Osteoblast (primary cell): Measurements from ENCODE around the gene SLC36A3. TPM values are rescaled to one million over a fixed set of nuclear protein-coding genes. Genes with fewer than 3 reads are reported as not detected.
A peak's percentile ranks its signal among the peaks of the same experiment; 100 is the strongest.

ENCODE experiments used
- DNase-seq: peaks from one replicate; pipeline ENCODE4 v3.0.0; 2011; ENCODE audit warnings: low spot score, mixed read lengths; ENCODE audit not compliant: insufficient read length; ENCODE audit errors: missing footprints
- H2AFZ ChIP-seq: 2 replicates; pipeline ENCODE4 v1.6.0; 2011; ENCODE audit warnings: mild to moderate bottlenecking, low read length
- H3K27ac ChIP-seq: 2 replicates; pipeline ENCODE4 v1.5.1; 2011; ENCODE audit warnings: mild to moderate bottlenecking, low read depth, low read length, moderate library complexity
- H3K27me3 ChIP-seq: 2 replicates; pipeline ENCODE4 v1.6.0; 2012; ENCODE audit warnings: mild to moderate bottlenecking, control low read depth, inconsistent platforms, low read length, moderate library complexity; ENCODE audit not compliant: insufficient read depth
- H3K36me3 ChIP-seq: 2 replicates; pipeline ENCODE4 v1.5.1; 2011; ENCODE audit warnings: mild to moderate bottlenecking, low read length, control low read depth, moderate library complexity; ENCODE audit not compliant: insufficient read depth
- H3K4me1 ChIP-seq: 2 replicates; pipeline ENCODE4 v1.5.1; 2011; ENCODE audit warnings: mild to moderate bottlenecking, low read length, control low read depth, moderate library complexity; ENCODE audit not compliant: insufficient read depth
- H3K4me2 ChIP-seq: 2 replicates; pipeline ENCODE4 v1.6.0; 2011; ENCODE audit warnings: mild to moderate bottlenecking, low read length; ENCODE audit not compliant: insufficient read depth
- H3K4me3 ChIP-seq: fragments of 200-600 bp; sonication (generic); 3 replicates; pipeline ENCODE4 v1.5.1; 2012; ENCODE audit warnings: mild to moderate bottlenecking, low read length, inconsistent platforms; ENCODE audit not compliant: insufficient read depth
- H3K79me2 ChIP-seq: 2 replicates; pipeline ENCODE4 v1.6.0; 2012; ENCODE audit warnings: mild to moderate bottlenecking, low read length, control low read depth, inconsistent platforms; ENCODE audit not compliant: insufficient read depth
- H3K9me3 ChIP-seq: 2 replicates; pipeline ENCODE4 v1.5.1; 2011; ENCODE audit warnings: low read depth, low read length, control low read depth
- H4K20me1 ChIP-seq: 2 replicates; pipeline ENCODE4 v1.6.0; 2012; ENCODE audit warnings: mild to moderate bottlenecking, low read length, control low read depth; ENCODE audit not compliant: insufficient read depth
- total RNA-seq: library from RNA; depleted of rRNA; stranded (reverse); fragments of >200 nt; gene quantifications from 2 replicates; pipeline ENCODE4 v1.2.3, GENCODE V29; 2012
- TF ChIP-seq, protein P1 (sequence below): IDR thresholded peaks from 2 replicates; pipeline ENCODE4 v1.5.1; 2011; ENCODE audit warnings: mild to moderate bottlenecking, low read depth, low read length, moderate library complexity; ENCODE audit errors: extremely low read depth

Gene SLC36A3
- total RNA-seq, 1 donor: not detected

GRCh38 chr5:151250346-151251000 lies 53.1 kb downstream of the SLC36A3 start:
- H3K4me3 ChIP-seq: no peak overlapping the region
- H3K4me2 ChIP-seq: no peak overlapping the region
- no peaks in the 10 kb centered on the region for H4K20me1 ChIP-seq
- H2AFZ ChIP-seq: no peak overlapping the region
- no peaks in the 10 kb centered on the region for H3K36me3 ChIP-seq
- peaks cover 22% of the 10 kb centered on the region for H3K79me2 ChIP-seq
- H3K4me1 ChIP-seq: peaks cover 15% of the 10 kb centered on the region
- TF ChIP-seq, protein P1, sequence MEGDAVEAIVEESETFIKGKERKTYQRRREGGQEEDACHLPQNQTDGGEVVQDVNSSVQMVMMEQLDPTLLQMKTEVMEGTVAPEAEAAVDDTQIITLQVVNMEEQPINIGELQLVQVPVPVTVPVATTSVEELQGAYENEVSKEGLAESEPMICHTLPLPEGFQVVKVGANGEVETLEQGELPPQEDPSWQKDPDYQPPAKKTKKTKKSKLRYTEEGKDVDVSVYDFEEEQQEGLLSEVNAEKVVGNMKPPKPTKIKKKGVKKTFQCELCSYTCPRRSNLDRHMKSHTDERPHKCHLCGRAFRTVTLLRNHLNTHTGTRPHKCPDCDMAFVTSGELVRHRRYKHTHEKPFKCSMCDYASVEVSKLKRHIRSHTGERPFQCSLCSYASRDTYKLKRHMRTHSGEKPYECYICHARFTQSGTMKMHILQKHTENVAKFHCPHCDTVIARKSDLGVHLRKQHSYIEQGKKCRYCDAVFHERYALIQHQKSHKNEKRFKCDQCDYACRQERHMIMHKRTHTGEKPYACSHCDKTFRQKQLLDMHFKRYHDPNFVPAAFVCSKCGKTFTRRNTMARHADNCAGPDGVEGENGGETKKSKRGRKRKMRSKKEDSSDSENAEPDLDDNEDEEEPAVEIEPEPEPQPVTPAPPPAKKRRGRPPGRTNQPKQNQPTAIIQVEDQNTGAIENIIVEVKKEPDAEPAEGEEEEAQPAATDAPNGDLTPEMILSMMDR: no peak
- DNase-seq: peak; percentile 42
- peaks cover 11% of the 10 kb centered on the region for H3K27me3 ChIP-seq
- no peak overlapping the region for H3K27ac ChIP-seq
- no peaks in the 10 kb centered on the region for H3K9me3 ChIP-seq

GRCh38 chr5:151249281-151249680 lies 54.3 kb downstream of the SLC36A3 start:
- H3K9me3 ChIP-seq: no peaks in the 10 kb centered on the region
- H3K27ac ChIP-seq: no peak overlapping the region
- H2AFZ ChIP-seq: no peak overlapping the region
- H4K20me1 ChIP-seq: no peaks in the 10 kb centered on the region
- H3K79me2 ChIP-seq: peaks cover 10% of the 10 kb centered on the region
- no peak overlapping the region for H3K4me2 ChIP-seq
- peaks cover 11% of the 10 kb centered on the region for H3K27me3 ChIP-seq
- H3K4me1 ChIP-seq: peaks cover 14% of the 10 kb centered on the region
- TF ChIP-seq, protein P1: no peak
- H3K4me3 ChIP-seq: no peak overlapping the region
- no peak for DNase-seq
- no peaks in the 10 kb centered on the region for H3K36me3 ChIP-seq

- DNase-seq: no peak
- H2AFZ ChIP-seq: no peak overlapping the region
These were observed 54.9 kb downstream of the SLC36A3 start for GRCh38 chr5:151248651-151249050.

GRCh38 chr5:151245680-151246219 lies 57.8 kb downstream of the SLC36A3 start:
- H2AFZ ChIP-seq: no peak overlapping the region
- H3K4me2 ChIP-seq: no peak overlapping the region
- no peaks in the 10 kb centered on the region for H3K9me3 ChIP-seq
- no peaks in the 10 kb centered on the region for H3K36me3 ChIP-seq
- no peak for DNase-seq
- H4K20me1 ChIP-seq: no peaks in the 10 kb centered on the region
- H3K4me3 ChIP-seq: no peak overlapping the region
- TF ChIP-seq, protein P1: no peak
- H3K79me2 ChIP-seq: no peaks in the 10 kb centered on the region
- H3K4me1 ChIP-seq: no peaks in the 10 kb centered on the region
- H3K27me3 ChIP-seq: peaks cover 11% of the 10 kb centered on the region
- H3K27ac ChIP-seq: no peak overlapping the region

More at GRCh38 chr5:151248651-151249050, 54.9 kb downstream of the SLC36A3 start:
- no peaks in the 10 kb centered on the region for H4K20me1 ChIP-seq
- H3K4me3 ChIP-seq: no peak overlapping the region
- peaks cover 3% of the 10 kb centered on the region for H3K79me2 ChIP-seq
- H3K27ac ChIP-seq: no peak overlapping the region
- H3K4me2 ChIP-seq: no peak overlapping the region
- H3K9me3 ChIP-seq: no peaks in the 10 kb centered on the region
- peaks cover 11% of the 10 kb centered on the region for H3K27me3 ChIP-seq
- no peaks in the 10 kb centered on the region for H3K36me3 ChIP-seq
- peaks cover 8% of the 10 kb centered on the region for H3K4me1 ChIP-seq
- TF ChIP-seq, protein P1: no peak
